ENCODE results near the gene FAT1. TPM values are rescaled to one million over a fixed set of nuclear protein-coding genes. Genes with fewer than 3 reads are reported as not detected.

The FAT1 gene
- total RNA-seq, 1 donor from 2014 or later: 408 TPM

GRCh38 chr4:186553717-186554116, 169.9 kb downstream of the FAT1 start:
- Mint-ChIP-seq H3K27me3 (ENCODE audit: unreplicated experiment) (peaks cover 62% of the 10 kb centered on the region), H3K27ac (ENCODE audit: unreplicated experiment) (no peak overlapping the region), H3K4me3 (ENCODE audit: unreplicated experiment) (no peak overlapping the region), H3K9me3 (ENCODE audit: unreplicated experiment) (no peaks in the 10 kb centered on the region), H3K4me1 (ENCODE audit: unreplicated experiment) (peaks cover 28% of the 10 kb centered on the region), H3K36me3 (ENCODE audit: unreplicated experiment) (no peaks in the 10 kb centered on the region)
- TF ChIP-seq CTCF (IDR thresholded peaks at IDR 0.05): no peak
- peak; percentile 44 for DNase-seq (ENCODE audit: extremely low spot score, unreplicated experiment)

DNA sequence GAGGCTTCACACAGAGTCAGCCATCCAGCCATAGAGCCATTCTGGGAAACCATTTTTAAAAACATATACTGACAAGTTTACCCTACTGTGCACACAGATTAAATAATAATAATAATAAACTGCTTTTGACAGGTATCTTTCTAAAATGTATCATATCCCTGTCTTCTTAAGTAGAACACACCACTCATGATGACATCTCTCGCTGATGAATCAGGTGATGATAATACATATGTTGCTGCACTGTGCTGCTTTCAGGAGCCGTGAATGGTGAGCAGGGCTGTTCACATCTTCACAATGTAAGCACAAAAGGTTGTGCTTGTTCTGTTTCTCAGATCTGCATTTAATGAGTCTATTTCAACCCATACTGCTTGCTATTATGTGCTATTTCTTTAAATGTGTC, 171.8 kb downstream of the FAT1 start:
- H3K9me3 Mint-ChIP-seq (ENCODE audit: unreplicated experiment): no peaks in the 10 kb centered on the region
- H3K27ac Mint-ChIP-seq (ENCODE audit: unreplicated experiment): no peak overlapping the region
- no peaks in the 10 kb centered on the region for H3K36me3 Mint-ChIP-seq (ENCODE audit: unreplicated experiment)
- peaks cover 65% of the 10 kb centered on the region for H3K27me3 Mint-ChIP-seq (ENCODE audit: unreplicated experiment)
- no peak for TF ChIP-seq CTCF (IDR thresholded peaks at IDR 0.05)
- no peak for DNase-seq (ENCODE audit: extremely low spot score, unreplicated experiment)
- H3K4me1 Mint-ChIP-seq (ENCODE audit: unreplicated experiment): peaks cover 16% of the 10 kb centered on the region
- H3K4me3 Mint-ChIP-seq (ENCODE audit: unreplicated experiment): no peak overlapping the region

GRCh38 chr4:186545436-186545835, 178.2 kb downstream of the FAT1 start:
- H3K27me3 Mint-ChIP-seq (ENCODE audit: unreplicated experiment): peaks cover 23% of the 10 kb centered on the region
- no peaks in the 10 kb centered on the region for H3K36me3 Mint-ChIP-seq (ENCODE audit: unreplicated experiment)
- no peak overlapping the region for H3K27ac Mint-ChIP-seq (ENCODE audit: unreplicated experiment)
- H3K9me3 Mint-ChIP-seq (ENCODE audit: unreplicated experiment): peaks cover 4% of the 10 kb centered on the region
- no peak overlapping the region for H3K4me3 Mint-ChIP-seq (ENCODE audit: unreplicated experiment)
- DNase-seq (ENCODE audit: extremely low spot score, unreplicated experiment): no peak
- no peaks in the 10 kb centered on the region for H3K4me1 Mint-ChIP-seq (ENCODE audit: unreplicated experiment)
- no peak for TF ChIP-seq CTCF (IDR thresholded peaks at IDR 0.05)

- peaks cover 4% of the 10 kb centered on the region for H3K9me3 Mint-ChIP-seq (ENCODE audit: unreplicated experiment)
- DNase-seq (ENCODE audit: extremely low spot score, unreplicated experiment): no peak
- no peaks in the 10 kb centered on the region for H3K36me3 Mint-ChIP-seq (ENCODE audit: unreplicated experiment)
- H3K4me1 Mint-ChIP-seq (ENCODE audit: unreplicated experiment): no peaks in the 10 kb centered on the region
- peaks cover 6% of the 10 kb centered on the region for H3K27me3 Mint-ChIP-seq (ENCODE audit: unreplicated experiment)
- H3K27ac Mint-ChIP-seq (ENCODE audit: unreplicated experiment): no peak overlapping the region
- TF ChIP-seq CTCF (IDR thresholded peaks at IDR 0.05): no peak
- no peak overlapping the region for H3K4me3 Mint-ChIP-seq (ENCODE audit: unreplicated experiment)
Observed at GRCh38 chr4:186543206-186543605, 180.4 kb downstream of the FAT1 start.

DNA sequence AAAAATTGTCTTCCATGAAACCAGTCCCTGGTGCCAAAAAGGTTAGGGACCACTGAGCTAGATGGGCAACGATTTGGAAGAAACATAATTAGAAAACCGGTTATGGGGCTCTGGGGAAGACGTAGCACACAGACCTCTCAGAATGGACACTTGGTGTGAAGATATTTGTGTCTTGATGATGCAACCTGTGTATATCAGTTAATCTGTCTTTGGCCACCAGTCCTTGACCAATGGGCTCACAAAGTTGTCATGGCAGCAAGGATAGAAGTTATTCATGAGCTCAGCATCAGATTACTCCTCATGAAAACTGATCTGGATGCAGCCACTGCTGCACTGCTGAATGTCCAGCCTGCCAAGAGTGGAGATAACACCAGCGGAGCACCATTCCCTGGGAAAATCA, 181.9 kb downstream of the FAT1 start:
- H3K4me1 Mint-ChIP-seq (ENCODE audit: unreplicated experiment): no peaks in the 10 kb centered on the region
- H3K9me3 Mint-ChIP-seq (ENCODE audit: unreplicated experiment): peaks cover 4% of the 10 kb centered on the region
- no peak for TF ChIP-seq CTCF (IDR thresholded peaks at IDR 0.05)
- no peak for DNase-seq (ENCODE audit: extremely low spot score, unreplicated experiment)
- peaks cover 12% of the 10 kb centered on the region for H3K27me3 Mint-ChIP-seq (ENCODE audit: unreplicated experiment)
- H3K36me3 Mint-ChIP-seq (ENCODE audit: unreplicated experiment): no peaks in the 10 kb centered on the region
- H3K27ac Mint-ChIP-seq (ENCODE audit: unreplicated experiment): no peak overlapping the region
- H3K4me3 Mint-ChIP-seq (ENCODE audit: unreplicated experiment): no peak overlapping the region
